Stimulated activated CD8-positive, alpha-beta memory T cell treated with anti-CD3 and anti-CD28 coated beads, Interleukin-2, amount 100 ng/mL, for 1 hour (primary cell): ENCODE data around the gene CCM2.
"Not testable (repeated sequence)": the region's sequence is repeated elsewhere in the genome, so short reads cannot be mapped to it uniquely, and the experiment has no call there.

ENCODE experiments used
- DNase-seq, 2 donors: peaks; one replicate each; pipeline ENCODE4 v3.0.0-alpha.2; 2020; ENCODE audit warnings: low read depth in 2 of 2

The CCM2 gene

DNA sequence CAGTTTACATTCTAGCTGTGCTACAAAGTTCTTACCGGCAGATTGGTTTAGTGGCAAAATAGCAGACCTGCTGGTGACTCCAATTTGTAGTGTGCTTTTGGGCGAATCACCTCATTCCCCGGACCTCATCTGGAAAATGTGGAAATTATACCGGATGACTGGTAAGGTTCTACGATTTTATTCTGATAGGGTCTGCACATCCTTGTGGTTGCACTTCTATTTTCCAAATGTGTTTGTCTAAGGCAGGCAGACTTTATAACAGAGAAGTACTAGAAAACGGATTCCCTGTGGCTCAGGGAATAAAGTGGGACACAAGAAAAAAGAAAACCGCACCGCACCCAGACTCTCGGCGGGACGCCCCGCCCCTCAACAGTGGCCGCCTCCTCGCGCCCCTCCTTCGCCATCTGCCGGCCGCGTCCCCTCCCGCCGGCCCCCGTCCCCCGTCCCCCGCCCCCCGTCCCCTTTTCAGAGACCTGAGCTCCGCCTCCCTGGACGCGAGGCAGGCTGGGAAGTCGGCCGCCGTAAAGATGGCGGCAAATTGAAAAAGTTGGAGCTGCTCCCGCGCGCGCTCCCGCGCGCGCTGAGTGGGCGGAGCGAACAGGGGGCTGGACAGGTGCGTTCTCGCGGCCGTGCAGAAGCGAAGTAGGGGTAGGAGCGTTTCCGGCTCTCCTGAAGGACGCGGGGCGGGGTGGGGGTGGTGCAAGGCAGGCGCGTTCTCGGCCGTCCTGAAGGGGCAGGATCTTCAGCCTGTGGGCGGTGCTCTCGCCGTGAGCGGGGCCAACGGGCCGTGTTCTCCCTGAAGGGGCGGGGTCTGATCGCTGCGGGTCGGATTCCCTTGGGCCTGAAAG lies 532 bp upstream of the CCM2 start:
- peak; percentile 93 to 98 for DNase-seq

DNA sequence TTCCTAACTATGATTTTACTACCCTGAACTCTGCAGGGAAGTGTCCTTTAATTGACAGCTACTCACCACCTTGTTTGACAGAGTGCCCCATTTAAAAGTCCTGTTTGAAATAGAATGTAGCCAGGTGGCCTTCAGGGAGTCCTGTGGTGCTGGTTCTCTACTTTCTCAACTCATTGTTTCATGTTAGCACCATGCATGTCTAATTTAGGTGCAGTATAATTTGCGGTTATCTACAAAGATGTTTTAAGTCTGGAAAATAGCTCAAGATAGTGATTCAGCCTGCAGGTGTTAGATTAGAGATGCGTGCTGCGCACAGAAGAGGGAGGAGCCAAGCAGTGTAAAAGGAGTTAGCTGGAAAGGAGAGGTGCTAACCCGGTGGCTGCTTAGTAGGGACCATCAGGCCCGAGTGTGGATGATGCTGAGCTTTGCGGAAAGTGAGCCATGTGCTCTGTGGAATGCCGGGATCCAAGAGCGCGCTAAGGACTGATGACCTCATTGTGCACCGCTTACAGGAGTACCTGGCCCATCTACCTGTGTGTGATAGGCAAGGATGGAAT lies 1.2 kb downstream of the CCM2 start:
- DNase-seq = no peak

DNA sequence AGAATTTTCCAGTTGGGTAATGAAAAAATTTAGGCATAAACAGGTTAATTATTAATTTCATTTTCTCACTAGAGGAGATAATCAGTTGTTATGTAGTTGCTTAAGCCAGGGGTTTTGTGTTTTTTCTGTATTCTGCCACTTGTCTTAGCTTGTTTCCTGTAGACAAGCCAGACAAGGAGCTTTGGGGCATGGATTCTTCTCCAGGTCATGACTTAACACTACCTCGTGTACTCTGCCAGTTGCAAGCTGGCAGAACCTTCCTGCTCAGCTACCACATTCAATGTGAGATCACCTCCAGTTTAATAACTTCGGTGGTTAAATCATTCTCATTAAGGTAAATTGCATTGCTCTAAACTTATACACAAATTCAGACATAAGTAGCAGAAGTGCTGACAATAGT lies 1.8 kb downstream of the CCM2 start:
- no peak for DNase-seq

DNA sequence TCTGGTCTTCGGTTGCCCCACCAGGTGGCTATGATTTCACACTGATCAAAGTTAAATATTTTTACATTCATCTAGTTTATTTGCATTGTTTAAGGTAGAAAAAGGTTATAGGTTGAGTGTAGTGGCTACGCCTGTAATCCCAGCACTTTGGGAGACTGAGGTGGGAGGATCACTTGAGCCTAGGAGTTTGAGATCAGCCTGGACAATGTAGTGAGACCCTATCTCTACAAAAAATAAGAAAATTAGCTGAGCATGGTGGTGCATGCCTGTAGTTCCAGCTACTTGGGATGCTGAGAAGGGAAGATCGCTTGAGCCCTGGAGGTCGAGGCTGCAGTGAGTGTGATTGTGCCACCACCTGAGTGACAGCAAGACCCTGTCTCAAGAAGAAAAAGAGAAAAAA lies 3.8 kb downstream of the CCM2 start:
- no peak for DNase-seq

DNA sequence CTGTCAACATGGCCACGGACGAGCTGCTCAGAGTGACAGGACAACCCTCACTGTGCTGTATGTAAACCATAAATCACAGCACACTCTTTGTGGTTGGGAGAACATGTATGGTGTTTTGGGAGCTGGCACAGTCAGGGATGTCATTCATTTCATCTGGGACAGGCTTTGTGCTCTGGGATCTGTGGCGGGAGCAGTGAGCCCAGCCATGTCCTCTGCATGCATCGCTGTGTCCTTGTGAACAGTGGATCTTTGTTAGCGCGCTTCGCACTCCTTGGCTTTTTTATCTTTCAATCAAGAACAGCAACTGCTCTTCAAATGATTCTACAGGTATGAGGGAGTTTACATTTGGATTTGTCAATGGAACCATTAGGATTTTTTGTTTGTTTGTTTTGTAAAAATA lies 7.1 kb downstream of the CCM2 start:
- no peak for DNase-seq

DNA sequence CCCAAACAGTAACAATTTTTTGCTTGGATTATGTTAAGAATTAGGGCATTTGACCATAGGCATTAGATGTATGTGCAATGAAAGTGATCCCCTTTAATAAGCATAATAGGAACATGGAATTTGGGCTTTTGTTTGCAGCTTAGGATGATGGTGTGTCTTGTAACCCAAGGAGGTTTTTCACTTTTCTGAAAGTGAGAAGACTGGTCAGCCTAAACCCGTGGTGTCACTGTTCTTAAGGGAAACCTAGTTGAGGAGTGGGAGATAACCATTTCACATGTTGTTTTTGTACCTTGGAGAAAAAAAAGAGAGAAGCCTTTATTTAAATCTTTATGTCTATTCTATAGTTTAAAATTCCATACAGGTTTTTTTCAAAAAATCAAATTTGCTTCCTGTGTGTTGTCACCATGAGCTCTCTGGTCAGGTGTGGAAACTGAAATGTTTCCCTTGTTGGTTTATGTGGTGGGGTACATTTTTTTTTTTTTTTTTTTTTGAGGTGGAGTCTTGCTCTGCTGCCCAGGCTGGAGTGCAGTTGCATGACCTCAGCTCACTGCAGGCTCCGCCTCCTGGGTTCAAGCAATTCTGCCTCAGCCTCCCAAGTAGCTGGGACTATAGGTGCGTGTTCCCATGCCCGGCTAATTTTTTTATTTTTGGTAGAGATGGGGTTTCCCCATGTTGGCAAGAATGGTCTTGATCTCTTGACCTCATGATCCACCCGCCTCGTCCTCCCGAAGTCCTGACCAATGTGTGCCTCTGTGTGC lies 7.7 kb downstream of the CCM2 start:
- no peak for DNase-seq

DNA sequence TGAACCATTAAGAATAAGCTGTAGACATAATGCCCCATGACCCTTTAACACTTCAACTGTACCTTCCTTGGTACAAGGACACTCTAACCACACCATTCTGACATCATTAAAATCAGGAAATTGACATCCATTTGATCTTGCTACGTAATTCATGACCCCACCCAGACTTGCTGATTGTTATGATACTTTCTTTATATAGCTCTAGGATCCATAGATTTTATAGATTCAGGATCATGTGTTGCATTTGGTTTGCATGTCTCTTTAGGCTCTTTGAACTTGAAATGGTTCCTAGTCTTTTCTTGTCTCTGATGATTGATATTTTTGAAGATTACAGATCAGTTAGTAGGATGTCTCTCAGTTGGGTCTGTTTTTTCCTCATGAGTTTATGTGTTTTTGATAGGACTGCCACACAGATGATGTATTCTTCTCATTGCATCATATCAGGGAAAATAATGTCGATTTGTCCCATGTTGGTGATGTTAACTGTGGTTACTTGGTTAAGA lies 13.5 kb downstream of the CCM2 start:
- no peak for DNase-seq

DNA sequence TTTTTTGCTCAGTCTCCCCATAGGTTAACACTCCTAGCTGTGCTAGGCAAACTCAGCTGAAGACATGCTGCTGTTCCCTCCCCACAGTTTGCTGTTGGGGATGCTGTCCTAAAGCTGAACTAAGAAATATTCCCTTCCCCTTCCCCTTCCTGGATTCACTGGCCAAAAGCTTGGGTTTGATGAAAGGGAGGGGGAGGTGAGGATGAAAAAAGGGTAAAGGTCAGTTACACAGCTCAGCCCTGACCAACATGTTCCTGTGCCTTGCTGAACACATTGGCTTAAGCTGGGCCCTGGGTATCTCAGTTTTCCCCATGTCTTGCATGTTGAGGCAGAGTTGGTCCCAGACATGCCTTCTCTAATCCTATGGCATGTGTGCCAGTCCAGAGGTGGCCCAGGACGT lies 15.3 kb downstream of the CCM2 start:
- no peak for DNase-seq

DNA sequence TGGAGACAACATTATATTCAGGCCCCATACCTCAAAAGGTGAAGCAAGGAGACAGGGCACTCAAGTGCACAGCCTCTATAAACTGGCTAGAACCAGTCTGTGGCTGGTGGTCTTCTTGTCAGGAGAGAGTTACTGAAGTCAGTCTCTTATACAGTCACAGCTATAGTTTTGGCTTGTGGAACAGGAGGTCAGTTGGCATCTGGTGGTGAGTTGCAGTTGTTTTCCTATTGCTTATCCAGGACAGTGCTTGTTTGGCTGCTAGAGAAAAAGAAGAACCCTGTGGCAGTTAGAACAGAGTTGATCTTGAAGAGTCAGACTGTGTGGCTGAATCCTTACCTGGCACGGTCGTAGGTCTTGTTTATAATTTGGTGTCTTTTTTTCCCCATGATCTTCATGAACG lies 17.3 kb downstream of the CCM2 start:
- DNase-seq = no peak

DNA sequence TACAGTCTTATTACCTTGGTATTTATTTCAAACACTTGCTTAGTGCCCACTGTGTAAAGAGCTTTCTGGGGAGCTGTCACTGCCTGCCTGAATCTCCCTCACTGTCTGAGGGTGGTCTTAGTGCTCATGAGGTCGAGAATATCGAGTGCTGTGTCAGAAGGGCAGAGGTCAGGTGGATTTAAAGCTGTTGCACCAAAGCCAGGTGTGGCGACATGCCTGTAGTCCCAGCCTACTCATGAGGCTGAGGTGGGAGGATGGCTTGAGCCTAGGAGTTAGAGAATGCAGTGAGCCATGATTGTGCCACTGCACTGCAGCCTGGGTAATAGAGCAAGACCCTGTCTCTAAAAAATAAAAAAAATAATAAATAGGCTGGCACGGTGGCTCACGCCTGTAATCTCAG lies 20.9 kb downstream of the CCM2 start:
- DNase-seq = no peak

DNA sequence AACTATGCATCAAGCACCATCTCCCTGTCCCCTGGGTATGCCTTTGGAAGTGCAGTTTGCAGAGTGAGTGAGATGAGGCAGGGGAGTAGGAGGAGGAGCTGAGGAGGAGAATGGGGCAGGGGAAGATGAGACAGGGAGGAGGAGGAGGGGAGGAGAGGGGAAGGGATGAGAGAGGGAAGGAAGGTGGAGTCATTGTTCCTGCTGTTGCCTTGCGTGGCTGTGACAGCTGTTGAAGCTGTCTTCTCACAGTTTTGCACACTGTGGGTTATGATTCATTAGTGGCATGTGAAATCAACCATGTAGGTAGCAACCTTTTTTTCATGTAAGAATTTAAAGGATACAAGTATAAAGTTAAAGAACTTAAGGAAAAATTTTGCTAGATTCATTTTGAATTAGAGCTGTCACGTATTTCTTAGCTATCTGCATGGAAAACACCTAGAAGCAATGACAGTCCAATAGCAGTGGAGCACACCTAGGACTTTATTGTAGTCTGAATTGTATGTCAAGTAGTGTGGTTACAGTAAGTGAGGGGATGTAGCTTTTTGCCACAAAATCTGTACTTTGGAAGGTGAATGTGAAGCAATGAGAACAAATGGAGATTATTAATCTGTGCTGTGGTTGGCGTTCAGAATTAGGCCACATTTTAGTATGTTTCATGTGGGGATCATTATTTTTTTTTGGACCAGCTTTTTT lies 21.7 kb downstream of the CCM2 start:
- DNase-seq = no peak

DNA sequence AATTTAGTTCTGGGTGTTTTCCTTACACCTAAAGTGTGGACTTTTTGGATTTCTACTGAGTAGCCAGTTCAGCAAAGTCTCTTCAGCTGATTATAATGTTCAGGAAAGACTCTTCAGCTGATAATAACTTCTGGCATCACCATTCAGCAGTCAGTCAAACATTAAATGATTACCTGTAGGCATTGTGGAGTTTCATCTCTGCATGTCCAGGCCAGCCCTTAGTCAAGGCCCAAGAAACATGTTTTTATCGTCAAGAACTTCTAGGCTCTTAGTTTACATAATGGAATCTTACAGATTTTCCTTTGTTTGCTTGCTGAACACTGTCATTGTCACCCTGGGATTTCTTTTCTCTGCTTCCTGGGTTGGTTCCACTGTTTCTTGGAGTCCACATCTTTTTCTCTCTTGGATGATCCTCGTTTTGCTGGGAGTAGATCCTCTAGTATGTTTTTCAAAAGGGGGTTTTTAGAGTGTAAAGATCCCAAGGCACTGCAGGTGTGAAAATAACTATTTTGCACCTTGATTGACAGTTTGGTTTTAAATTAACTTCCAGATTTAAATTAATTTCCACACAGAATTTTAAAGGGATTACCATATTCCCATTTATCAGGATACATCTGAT lies 24.2 kb downstream of the CCM2 start:
- no peak for DNase-seq

DNA sequence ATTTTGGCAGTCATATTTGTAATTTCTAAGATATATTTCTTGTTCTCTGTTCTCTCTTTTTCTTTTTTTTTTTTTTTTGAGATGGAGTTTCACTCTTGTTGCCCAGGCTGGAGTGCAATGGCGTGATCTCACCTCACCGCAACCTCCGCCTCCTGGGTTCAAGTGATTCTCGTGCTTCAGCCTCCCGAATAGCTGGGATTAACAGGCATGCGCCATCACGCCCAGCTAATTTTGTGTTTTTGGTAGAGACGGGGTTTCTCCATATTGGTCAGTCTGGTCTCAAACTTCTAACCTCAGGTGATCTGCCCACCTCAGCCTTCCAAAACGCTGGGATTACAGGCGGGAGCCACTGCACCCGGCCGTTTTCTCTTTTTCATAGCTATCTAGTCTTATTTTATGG lies 25.5 kb downstream of the CCM2 start:
- not testable (repeated sequence) for DNase-seq

DNA sequence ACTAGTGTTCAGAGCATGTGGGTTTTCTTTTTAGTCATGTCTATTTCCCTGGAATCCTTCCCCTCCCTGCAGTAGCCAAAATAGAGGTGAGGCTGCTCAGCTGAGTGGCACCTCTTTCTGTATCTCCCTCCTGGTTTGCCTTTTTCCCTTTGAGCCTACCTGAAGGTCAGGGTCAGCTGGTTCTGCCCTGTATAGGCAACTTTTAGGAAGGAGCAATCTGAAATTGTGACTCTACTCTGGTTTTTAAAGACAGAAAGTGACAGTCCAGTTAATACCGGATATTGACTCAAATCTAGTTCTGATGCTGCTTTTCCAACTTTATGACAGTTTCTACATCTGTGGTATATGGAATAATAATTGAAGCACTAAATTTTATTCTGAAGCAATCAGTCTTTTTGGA lies 26.0 kb downstream of the CCM2 start:
- DNase-seq = no peak

DNA sequence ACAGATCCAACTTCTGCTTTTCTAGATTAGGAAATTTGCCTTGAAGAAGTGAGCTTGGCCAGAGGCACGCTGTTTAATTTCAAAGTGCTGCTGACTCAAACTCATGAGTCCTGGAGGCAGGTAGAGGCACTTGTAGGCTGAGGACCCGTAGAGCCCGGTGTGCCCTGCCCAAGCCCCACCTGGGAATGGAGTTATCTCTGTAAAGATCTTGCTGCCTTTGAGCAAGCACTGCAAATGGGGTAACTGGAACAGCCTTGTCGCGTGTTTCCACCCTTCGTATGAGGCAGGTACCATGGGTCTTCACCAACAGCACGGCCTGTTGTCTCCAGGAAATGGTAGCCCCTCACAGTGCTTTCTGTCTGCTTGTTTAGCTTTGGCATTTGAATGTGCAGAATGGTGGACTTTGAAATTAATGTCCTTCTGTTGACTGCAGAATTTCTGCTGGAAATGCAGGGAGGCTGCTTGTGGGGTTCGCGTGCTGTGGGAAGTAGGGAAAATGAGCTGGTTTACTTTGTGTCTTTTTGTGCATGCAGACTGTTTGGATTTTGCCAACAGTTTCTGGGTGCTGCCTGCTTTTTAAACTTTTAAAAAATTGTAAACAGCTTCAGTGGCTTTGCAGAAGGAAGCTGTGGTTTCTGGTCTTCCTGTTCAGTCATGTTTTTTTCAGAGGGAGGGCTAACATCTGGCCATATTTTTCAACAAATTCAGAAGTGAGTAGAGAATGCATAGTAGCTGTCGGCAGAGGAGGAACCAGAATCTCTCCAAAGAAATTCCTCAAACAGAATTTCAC lies 27.2 kb downstream of the CCM2 start:
- DNase-seq = peak in 1 of 2 donors; percentile 23

DNA sequence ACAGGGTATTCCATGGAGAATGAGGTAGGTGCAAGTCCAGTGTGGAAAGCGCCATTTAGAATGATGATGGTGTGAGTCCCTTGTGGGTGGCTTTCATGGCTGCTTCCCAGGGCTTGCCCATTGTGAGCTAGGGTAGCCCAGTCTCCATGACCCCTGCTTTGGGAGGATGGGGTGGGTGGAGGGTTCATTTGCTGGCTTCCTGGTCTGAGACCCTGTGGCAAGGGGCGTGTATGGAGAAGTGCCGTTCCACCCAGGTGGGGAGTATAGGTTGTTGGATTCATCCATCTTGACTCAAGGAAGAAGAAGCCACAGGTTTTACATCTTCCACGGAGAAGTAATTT lies 27.7 kb downstream of the CCM2 start:
- DNase-seq = no peak

DNA sequence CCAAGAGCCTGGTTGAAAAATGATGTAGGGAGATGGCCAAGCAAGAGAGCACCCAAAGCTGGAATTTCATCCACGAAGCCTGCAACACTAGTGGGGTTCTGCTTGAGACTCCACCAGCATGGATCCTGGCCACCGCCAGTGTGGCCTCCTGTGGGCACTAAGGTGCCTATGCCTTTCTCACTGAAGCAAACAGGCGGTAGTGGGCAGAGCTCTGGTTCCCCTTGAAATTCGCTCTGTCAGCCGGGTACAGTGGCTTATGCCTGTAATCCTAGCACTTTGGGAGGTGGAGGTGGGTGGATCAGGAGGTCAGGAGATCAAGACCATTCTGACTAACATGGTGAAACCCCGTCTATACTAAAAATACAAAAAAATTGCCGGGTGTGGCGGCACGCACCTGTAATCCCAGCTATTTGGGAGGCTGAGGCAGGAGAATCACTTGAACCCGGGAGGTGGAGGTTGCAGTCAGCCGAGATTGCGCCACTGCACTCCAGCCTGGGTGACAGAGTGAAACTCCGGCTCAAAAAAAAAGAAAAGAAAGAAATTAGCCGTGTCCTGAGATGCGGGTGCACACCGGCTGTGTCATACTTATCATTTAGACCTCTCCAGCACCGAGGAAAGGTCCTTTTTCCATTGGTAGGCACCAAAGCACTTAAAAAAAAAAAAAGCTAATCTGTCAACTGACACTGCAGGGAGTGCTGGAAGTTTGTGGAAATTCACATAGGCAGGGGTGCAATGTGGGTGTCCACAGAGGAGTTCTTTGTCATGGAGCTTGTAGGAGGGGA lies 28.3 kb downstream of the CCM2 start:
- DNase-seq = no peak

DNA sequence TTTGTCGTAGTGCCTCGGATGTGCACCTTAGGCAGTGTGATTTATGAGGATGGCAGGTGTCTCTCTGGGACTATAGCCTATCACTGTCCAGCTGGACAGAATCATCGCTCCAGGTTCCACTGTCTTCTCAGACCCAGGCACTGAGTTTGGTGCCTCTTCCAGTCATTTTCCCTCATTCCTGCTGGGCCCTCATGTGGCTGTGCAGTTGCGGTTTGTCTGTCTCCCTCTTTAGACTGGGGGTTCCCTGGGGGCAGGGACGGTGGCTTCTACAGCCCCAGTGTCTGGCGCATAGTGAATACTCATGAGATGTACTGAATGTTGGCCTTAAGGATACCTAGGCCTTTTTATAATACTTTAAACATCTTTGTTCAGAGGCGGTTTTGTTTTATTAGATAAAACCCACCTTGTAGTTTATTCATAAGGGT lies 28.9 kb downstream of the CCM2 start:
- DNase-seq = no peak

DNA sequence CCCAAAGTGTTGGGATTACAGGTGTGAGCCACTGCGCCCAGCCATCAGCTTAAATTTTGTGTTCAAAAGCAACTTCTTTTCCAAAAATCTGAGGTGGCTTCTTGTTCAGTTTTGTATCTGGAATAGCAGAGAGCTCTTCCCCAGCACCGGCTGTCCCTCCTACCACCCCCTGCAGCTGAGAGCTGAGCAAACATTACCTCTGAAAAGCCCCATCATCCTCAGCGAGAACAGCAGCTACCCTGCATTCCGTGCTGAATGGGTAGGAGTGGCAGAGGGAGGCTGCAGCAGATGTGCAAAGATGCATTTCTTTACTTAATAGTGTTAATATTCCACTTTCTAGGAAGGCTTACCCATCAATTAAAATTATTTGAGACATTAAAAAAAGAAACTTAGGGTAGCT lies 31.8 kb downstream of the CCM2 start:
- no peak for DNase-seq

DNA sequence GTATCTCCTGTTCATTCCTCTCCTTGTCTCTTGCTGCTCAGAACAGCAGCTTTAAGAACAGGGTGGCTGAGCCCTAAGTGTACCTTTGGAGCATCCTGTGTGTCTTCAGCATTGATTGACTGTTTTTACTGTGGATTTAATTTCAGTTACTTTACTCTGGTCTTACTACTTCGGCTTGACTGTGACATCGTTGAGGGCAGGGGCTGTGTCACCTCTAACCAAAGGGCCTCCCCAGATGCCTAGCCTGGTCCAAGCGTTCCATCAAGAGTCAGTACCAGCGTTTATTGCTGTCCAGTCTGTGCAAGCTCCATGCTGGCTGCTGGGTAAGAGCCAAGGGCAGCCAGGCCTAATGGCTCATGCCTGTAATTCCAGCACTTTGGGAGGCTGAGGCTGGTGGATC lies 32.4 kb downstream of the CCM2 start:
- no peak for DNase-seq
